Spleen (tissue), 11 donors: Measurements from ENCODE around the gene THBS2. TPM values are rescaled to one million over a fixed set of nuclear protein-coding genes. Genes with fewer than 3 reads are reported as not detected.
A peak's percentile ranks its signal among the peaks of the same experiment; 100 is the strongest.
"Not testable (repeated sequence)": the region's sequence is repeated elsewhere in the genome, so short reads cannot be mapped to it uniquely, and the experiment has no call there.

Experiments used
- DNase-seq: peaks from one replicate; pipeline ENCODE4 v3.0.0-alpha.2; 2020
- H3K27ac ChIP-seq, 8 donors: fragments of 200-600 bp; sonication (generic) in 7 of 8; 1 replicate in 4 of 8; 2 replicates in 4 of 8; pipeline versions ENCODE4 v1.5.0 to v1.8.0; 2016 to 2021; ENCODE audit warnings: inconsistent platforms in 4 of 8, mild to moderate bottlenecking in 4 of 8, moderate library complexity in 1 of 8
- H3K27me3 ChIP-seq, 7 donors: fragments of 200-600 bp; sonication (generic) in 6 of 7; replicated peaks in 1 of 7; 1 replicate in 4 of 7; 2 replicates in 3 of 7; pipeline versions ENCODE4 v1.5.0 to v1.8.0; 2016 to 2021; ENCODE audit warnings: inconsistent platforms in 3 of 7, mild to moderate bottlenecking in 1 of 7
- H3K36me3 ChIP-seq, 6 donors: fragments of 200-600 bp; sonication (generic) in 5 of 6; 1 replicate in 4 of 6; 2 replicates in 2 of 6; pipeline versions ENCODE4 v1.5.0 to v1.8.0; 2016 to 2021; ENCODE audit warnings: inconsistent platforms in 2 of 6
- H3K4me1 ChIP-seq, 6 donors: fragments of 200-600 bp; sonication (generic) in 5 of 6; 1 replicate in 3 of 6; 2 replicates in 3 of 6; pipeline versions ENCODE4 v1.5.0 to v1.8.0; 2016 to 2021; ENCODE audit warnings: inconsistent platforms in 3 of 6
- H3K4me3 ChIP-seq, 8 donors: fragments of 200-600 bp; sonication (generic) in 7 of 8; 1 replicate in 4 of 8; 2 replicates in 4 of 8; pipeline versions ENCODE4 v1.5.0 to v1.8.0; 2016 to 2021; ENCODE audit warnings: inconsistent platforms in 4 of 8, mild to moderate bottlenecking in 4 of 8, moderate library complexity in 2 of 8
- H3K9me3 ChIP-seq, 8 donors: fragments of 200-600 bp; sonication (generic) in 7 of 8; 1 replicate in 4 of 8; 2 replicates in 4 of 8; pipeline versions ENCODE4 v1.5.0 to v1.8.0; 2016 to 2021; ENCODE audit warnings: inconsistent platforms in 4 of 8
- CTCF ChIP-seq, 11 experiments: fragments of 200-600 bp in 7 of 11; fragments of 450-650 bp in 4 of 11; sonication (generic) in 4 of 11; IDR thresholded peaks in 8 of 11; conservative IDR thresholded peaks in 3 of 11; 1 replicate in 7 of 11; 2 replicates in 4 of 11; pipeline versions ENCODE4 v1.4.0 to v1.8.0; 2016 to 2021; ENCODE audit warnings: antibody characterized with exemption in 11 of 11, inconsistent platforms in 4 of 11, mild to moderate bottlenecking in 1 of 11
- POLR2A ChIP-seq, 3 donors: fragments of 450-650 bp; IDR thresholded peaks; one replicate each; pipeline ENCODE4 v1.5.1; 2017; ENCODE audit warnings: antibody characterized with exemption in 3 of 3, mild to moderate bottlenecking in 1 of 3
- POLR2AphosphoS5 ChIP-seq, 3 donors: sonication (generic); formaldehyde crosslinking; IDR thresholded peaks; one replicate each; pipeline ENCODE4 v1.5.1; 2017; ENCODE audit warnings: antibody characterized with exemption in 3 of 3
- WGBS, 5 donors: extraction: QIAGEN DNeasy Blood & Tissue Kit in 3 of 5; methylation state at CpG; one replicate each; pipeline versions ENCODE4 v1.1.5 to v1.1.7; 2013 to 2018; 5-methylcytosine and 5-hydroxymethylcytosine counted together
- intact Hi-C: fragments of 100-400 bp; cut with DNase I; formaldehyde crosslinking; loops from one replicate; pipeline ENCODE4 v1.15.0; 2023; ENCODE audit warnings: low total_unique reads
- polyA plus RNA-seq, 3 donors: library from polyadenylated mRNA; stranded (reverse); fragments of 200-250 nt; gene quantifications; one replicate each; pipeline ENCODE4 v1.2.1, GENCODE V29; 2013
- total RNA-seq, 7 donors: library from RNA; depleted of rRNA in 3 of 7; stranded (reverse); fragments of >200 nt in 3 of 7; fragmentation: NEBNext Ultra II Directional in 4 of 7; extraction: Animal tissue kit (Norgen Biotek cat#: 25700) in 4 of 7; gene quantifications; one replicate each; pipeline versions ENCODE4 v1.1.0 to v1.2.1, GENCODE V29; 2016 to 2021
- donor health status: healthy with polysubstance abuse.
- donor health status: DM: no; HTN: no; CAD: no; lungs with moderate emphysema.
- donor health status: DM: no; HTN: no; CAD: no.
- donor health status: Bipolar disorder and iron deficiency.
- donor health status: healthy.
- donor health status: DM: no; HTN: no; CAD: no.
- donor health status: DM: yes; HTN: yes; CAD: no.

The THBS2 gene
- total and polyA plus RNA-seq, 10 donors, result 1.2 to 24.9 (median 5.7) TPM

- H3K27me3 ChIP-seq, result no peaks in the 10 kb centered on the region
- H3K9me3 ChIP-seq, result no peaks in the 10 kb centered on the region
- 58 to 70% (median 64%) methylated on average over 12 of the region's 12 CpGs for WGBS, 5 donors
- TF ChIP-seq POLR2A (IDR thresholded peaks at IDR 0.05) (no peak), CTCF (IDR thresholded peaks at IDR 0.05 in 8 of 11, conservative IDR thresholded peaks at IDR 0.05 in 3 of 11) (no peak), POLR2AphosphoS5 (IDR thresholded peaks at IDR 0.05) (no peak)
- peak overlapping the region in 7 of 8 donors; percentile 57 to 88 (median 86) for H3K27ac ChIP-seq
- peaks cover 0 to 32% (median 23%) of the 10 kb centered on the region in 6 donors for H3K4me1 ChIP-seq
- intact Hi-C loops, result no loop called here
- no peak overlapping the region for H3K4me3 ChIP-seq
- H3K36me3 ChIP-seq, result peaks cover 0 to 1% (median 0%) of the 10 kb centered on the region in 6 donors
- DNase-seq, result no peak
These were observed 38.4 kb downstream of the THBS2 start for GRCh38 chr6:169215201-169215681.

GRCh38 chr6:169214789-169215188 is 38.9 kb downstream of the THBS2 start:
- TF ChIP-seq POLR2AphosphoS5 (IDR thresholded peaks at IDR 0.05), result peak in 1 of 3 donors; percentile 31
- H3K27me3 ChIP-seq, H3K9me3 ChIP-seq, DNase-seq, H3K4me3 ChIP-seq, intact Hi-C loops, H3K36me3 ChIP-seq: not testable (repeated sequence)
- 21 to 57% (median 34%) methylated on average over 3 of the region's 3 CpGs for WGBS, 5 donors
- peaks cover 0 to 32% (median 23%) of the 10 kb centered on the region in 6 donors for H3K4me1 ChIP-seq
- peak overlapping the region in 7 of 8 donors; percentile 79 to 88 (median 87) for H3K27ac ChIP-seq

GRCh38 chr6:169213814-169214520 is 39.7 kb downstream of the THBS2 start:
- Histone ChIP-seq H3K27me3 (no peaks in the 10 kb centered on the region), H3K27ac (peak overlapping the region; percentile 79 to 88 (median 86)), H3K36me3 (no peaks in the 10 kb centered on the region), H3K4me3 (peak overlapping the region in 1 of 8 donors; percentile 62), H3K9me3 (no peaks in the 10 kb centered on the region), H3K4me1 (peaks cover 0 to 32% (median 23%) of the 10 kb centered on the region in 6 donors)
- 92 to 95% (median 94%) methylated on average over 24 to 27 of the region's 27 CpGs for WGBS, 5 donors
- TF ChIP-seq POLR2A (IDR thresholded peaks at IDR 0.05), result no peak
- no peak for TF ChIP-seq CTCF (IDR thresholded peaks at IDR 0.05 in 8 of 11, conservative IDR thresholded peaks at IDR 0.05 in 3 of 11)
- no peak for TF ChIP-seq POLR2AphosphoS5 (IDR thresholded peaks at IDR 0.05)
- peak; percentile 83 for DNase-seq
- intact Hi-C loops, result no loop called here

GRCh38 chr6:169212897-169213813 is 40.5 kb downstream of the THBS2 start:
- Histone ChIP-seq H3K4me1 (peaks cover 0 to 32% (median 23%) of the 10 kb centered on the region in 6 donors), H3K4me3 (peak overlapping the region in 7 of 8 donors; percentile 3 to 62 (median 30)), H3K36me3 (no peaks in the 10 kb centered on the region), H3K27ac (peak overlapping the region; percentile 79 to 88 (median 86)), H3K9me3 (peaks cover 0 to 5% (median 2%) of the 10 kb centered on the region in 8 donors), H3K27me3 (no peaks in the 10 kb centered on the region)
- WGBS, 5 donors, result 17 to 37% (median 30%) methylated on average over 45 to 56 of the region's 56 CpGs
- intact Hi-C loops, result no loop called here
- no peak for TF ChIP-seq POLR2A (IDR thresholded peaks at IDR 0.05)
- peak; percentile 74 to 81 (median 79) for TF ChIP-seq POLR2AphosphoS5 (IDR thresholded peaks at IDR 0.05)
- TF ChIP-seq CTCF (IDR thresholded peaks at IDR 0.05 in 8 of 11, conservative IDR thresholded peaks at IDR 0.05 in 3 of 11), result peak in 9 of 11 experiments; percentile 17 to 65 (median 34)
- DNase-seq, result peak; percentile 98
